B cell (primary cell): ENCODE data around the gene KCTD2. TPM values are rescaled to one million over a fixed set of nuclear protein-coding genes. Genes with fewer than 3 reads are reported as not detected.

Experiments used
- ATAC-seq: fragments of 200-7000 bp; cut with Tn5 transposase; one replicate; pipeline ENCODE4 v1.10.0; 2021; ENCODE audit warnings: low read depth, mild to moderate bottlenecking, moderate number of reproducible peaks, moderate library complexity
- CTCF ChIA-PET: fragments of 350-600 bp; sonication (Branson Sonifier 250); formaldehyde crosslinking; loops from one replicate; lab custom pipeline; 2021; ENCODE audit warnings: antibody characterized with exemption, inconsistent platforms; lab: Charles Lee
- POLR2A ChIA-PET: fragments of 350-600 bp; sonication (Branson Sonifier 250); formaldehyde crosslinking; loops from one replicate; lab custom pipeline; 2021; ENCODE audit warnings: antibody characterized with exemption; lab: Charles Lee
- DNase-seq: peaks from one replicate; pipeline ENCODE4 v3.0.0; 2013
- H2AFZ ChIP-seq: 2 replicates; pipeline ENCODE4 v1.6.1; 2012; ENCODE audit warnings: mild to moderate bottlenecking, low read depth, low read length; ENCODE audit not compliant: insufficient read depth, poor library complexity, severe bottlenecking
- H3K27ac ChIP-seq, 2 donors: 1 replicate in 1 of 2; 2 replicates in 1 of 2; pipeline ENCODE4 v1.5.1; 2012 to 2013; ENCODE audit warnings: low read length in 2 of 2, mild to moderate bottlenecking in 2 of 2, moderate library complexity in 1 of 2
- H3K27me3 ChIP-seq, 4 experiments: fragments of 200-600 bp in 1 of 4; sonication (generic) in 1 of 4; replicated peaks in 1 of 4; 1 replicate in 2 of 4; 2 replicates in 2 of 4; pipeline versions ENCODE4 v1.6.1 to v1.7.0; 2013 to 2016; ENCODE audit warnings: low read length in 3 of 4, mild to moderate bottlenecking in 2 of 4, mixed read lengths in 1 of 4, moderate library complexity in 1 of 4; ENCODE audit not compliant: insufficient read depth in 4 of 4, control insufficient read depth in 3 of 4; ENCODE audit errors: control extremely low read depth in 1 of 4
- H3K36me3 ChIP-seq, 2 experiments: replicated peaks in 1 of 2; 1 replicate in 1 of 2; 2 replicates in 1 of 2; pipeline versions ENCODE4 v1.6.1 to v1.7.1; 2013; ENCODE audit warnings: low read length in 1 of 2; ENCODE audit not compliant: insufficient read depth in 2 of 2, control insufficient read depth in 1 of 2; ENCODE audit errors: control extremely low read depth in 1 of 2, extremely low read depth in 1 of 2
- H3K4me1 ChIP-seq, 2 donors: fragments of 200-600 bp in 1 of 2; sonication (generic) in 1 of 2; 1 replicate in 1 of 2; 2 replicates in 1 of 2; pipeline versions ENCODE4 v1.5.1 to v1.6.1; 2013 to 2017; ENCODE audit warnings: low read length in 2 of 2; ENCODE audit not compliant: control insufficient read depth in 2 of 2, insufficient read depth in 2 of 2
- H3K4me2 ChIP-seq: replicated peaks from 2 replicates; pipeline ENCODE3; 2012; ENCODE audit warnings: mild to moderate bottlenecking, low read depth, low read length; ENCODE audit not compliant: poor library complexity, severe bottlenecking
- H3K4me3 ChIP-seq, 5 experiments: fragments of 200-600 bp in 1 of 5; sonication (generic) in 1 of 5; 1 replicate in 3 of 5; 2 replicates in 2 of 5; pipeline versions ENCODE4 v1.5.1 to v1.7.0; 2011 to 2016; ENCODE audit warnings: low read length in 4 of 5, mild to moderate bottlenecking in 4 of 5, low read depth in 2 of 5, control low read depth in 1 of 5, moderate library complexity in 1 of 5; ENCODE audit not compliant: insufficient read depth in 1 of 5; ENCODE audit errors: control extremely low read depth in 1 of 5, extremely low read depth in 1 of 5
- H3K79me2 ChIP-seq: fragments of 200-600 bp; sonication (generic); one replicate; pipeline ENCODE4 v1.6.0; 2016; ENCODE audit warnings: low read length; ENCODE audit not compliant: control insufficient read depth, insufficient read depth
- H3K9ac ChIP-seq: fragments of 200-600 bp; sonication (generic); 2 replicates; pipeline ENCODE4 v1.6.1; 2017; ENCODE audit warnings: mild to moderate bottlenecking, low read length, moderate library complexity
- H3K9me3 ChIP-seq, 3 donors: one replicate each; pipeline versions ENCODE4 v1.6.1 to v1.7.1; 2013; ENCODE audit warnings: low read length in 2 of 3; ENCODE audit not compliant: control insufficient read depth in 2 of 3, insufficient read depth in 1 of 3; ENCODE audit errors: control extremely low read depth in 1 of 3
- H4K20me1 ChIP-seq: 2 replicates; pipeline ENCODE4 v1.6.0; 2012; ENCODE audit warnings: mild to moderate bottlenecking, low read length; ENCODE audit not compliant: insufficient read depth, control insufficient read depth, poor library complexity, severe bottlenecking
- H3K27ac Mint-ChIP-seq: one replicate; pipeline ENCODE4 v1.8.0; 2021; ENCODE audit warnings: mixed read lengths
- H3K27me3 Mint-ChIP-seq: one replicate; pipeline ENCODE4 v1.8.0; 2021; ENCODE audit warnings: mixed read lengths
- H3K4me1 Mint-ChIP-seq: one replicate; pipeline ENCODE4 v1.8.0; 2021; ENCODE audit warnings: mixed read lengths
- H3K4me3 Mint-ChIP-seq: one replicate; pipeline ENCODE4 v1.8.0; 2021; ENCODE audit warnings: mixed read lengths
- H3K9me3 Mint-ChIP-seq: one replicate; pipeline ENCODE4 v1.8.0; 2022; ENCODE audit warnings: mixed read lengths; ENCODE audit not compliant: insufficient read depth
- EZH2 ChIP-seq: IDR thresholded peaks from 2 replicates; pipeline ENCODE4 v1.6.1; 2012; ENCODE audit warnings: borderline replicate concordance, low read depth, mild to moderate bottlenecking, moderate library complexity, low read length; ENCODE audit not compliant: insufficient read depth, poor library complexity, severe bottlenecking
- WGBS: methylation state at CpG from one replicate; pipeline ENCODE4 v1.1.5; 2013; ENCODE audit warnings: missing lambda C conversion rate; ENCODE audit not compliant: insufficient coverage; 5-methylcytosine and 5-hydroxymethylcytosine counted together
- intact Hi-C: fragments of 100-400 bp; cut with micrococcal nuclease; formaldehyde crosslinking; loops from one replicate; pipeline ENCODE4 v1.10.0; 2022
- polyA plus RNA-seq: library from polyadenylated mRNA; depleted of rRNA; stranded (reverse); fragments of >200 nt; gene quantifications from 2 replicates; pipeline ENCODE4 v1.2.3, GENCODE V29; 2012
- total RNA-seq, 2 donors: library from RNA; stranded (reverse); fragments of 120-200 nt in 1 of 2; gene quantifications; 1 replicate in 1 of 2; 2 replicates in 1 of 2; pipeline versions ENCODE4 v1.2.3 to v1.2.4, GENCODE V29; 2013 to 2022
- TF ChIP-seq, protein P1 (sequence below): fragments of 200-600 bp; IDR thresholded peaks from one replicate; pipeline ENCODE4 v1.8.0; 2022; ENCODE audit warnings: antibody characterized with exemption, mild to moderate bottlenecking

The KCTD2 gene
- total and polyA plus RNA-seq, 2 donors (not counting 1 experiment from before 2014, with no cell fraction given), result 15.7 to 23.2 TPM

DNA sequence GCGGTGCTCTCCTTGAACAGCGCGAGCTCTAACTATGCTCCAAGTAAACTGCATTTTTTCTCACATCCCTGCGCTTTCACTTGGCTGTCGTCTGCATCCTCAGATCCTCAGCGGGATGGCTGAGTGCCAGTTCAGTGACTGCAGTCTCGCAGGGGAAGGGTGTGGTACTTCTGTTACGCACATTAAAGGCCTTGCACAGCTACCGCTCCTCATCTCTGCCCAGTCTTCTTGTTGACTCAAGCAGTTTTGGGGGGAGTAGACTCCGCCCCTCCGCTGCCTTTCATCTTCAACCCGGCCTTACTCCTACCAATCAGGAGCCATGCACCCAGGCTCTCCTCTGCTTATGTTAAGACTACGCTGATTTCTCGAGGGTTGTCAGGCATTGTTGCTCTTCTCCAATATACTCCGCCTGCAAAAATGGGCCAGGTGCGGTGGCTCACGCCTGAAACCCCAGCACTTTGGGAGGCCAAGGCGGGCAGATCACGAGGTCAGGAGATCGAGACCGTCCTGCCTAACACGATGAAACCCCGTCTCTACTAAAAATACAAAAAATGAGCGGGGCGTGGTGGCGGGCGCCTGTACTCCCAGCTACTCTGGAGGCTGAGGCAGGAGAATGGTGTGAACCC is 10.3 kb upstream of the KCTD2 start:
- H2AFZ ChIP-seq, result no peak overlapping the region
- WGBS, result 68% methylated on average over 24 of the region's 27 CpGs
- Mint-ChIP-seq H3K27me3 (no peaks in the 10 kb centered on the region), H3K9me3 (no peaks in the 10 kb centered on the region), H3K4me3 (peak overlapping the region; percentile 57), H3K4me1 (peaks cover 34% of the 10 kb centered on the region), H3K27ac (peak overlapping the region; percentile 22)
- H3K9ac ChIP-seq, result no peak overlapping the region
- H3K27ac ChIP-seq, result no peak overlapping the region
- H3K4me2 ChIP-seq, result no peak overlapping the region
- TF ChIP-seq, protein P1, sequence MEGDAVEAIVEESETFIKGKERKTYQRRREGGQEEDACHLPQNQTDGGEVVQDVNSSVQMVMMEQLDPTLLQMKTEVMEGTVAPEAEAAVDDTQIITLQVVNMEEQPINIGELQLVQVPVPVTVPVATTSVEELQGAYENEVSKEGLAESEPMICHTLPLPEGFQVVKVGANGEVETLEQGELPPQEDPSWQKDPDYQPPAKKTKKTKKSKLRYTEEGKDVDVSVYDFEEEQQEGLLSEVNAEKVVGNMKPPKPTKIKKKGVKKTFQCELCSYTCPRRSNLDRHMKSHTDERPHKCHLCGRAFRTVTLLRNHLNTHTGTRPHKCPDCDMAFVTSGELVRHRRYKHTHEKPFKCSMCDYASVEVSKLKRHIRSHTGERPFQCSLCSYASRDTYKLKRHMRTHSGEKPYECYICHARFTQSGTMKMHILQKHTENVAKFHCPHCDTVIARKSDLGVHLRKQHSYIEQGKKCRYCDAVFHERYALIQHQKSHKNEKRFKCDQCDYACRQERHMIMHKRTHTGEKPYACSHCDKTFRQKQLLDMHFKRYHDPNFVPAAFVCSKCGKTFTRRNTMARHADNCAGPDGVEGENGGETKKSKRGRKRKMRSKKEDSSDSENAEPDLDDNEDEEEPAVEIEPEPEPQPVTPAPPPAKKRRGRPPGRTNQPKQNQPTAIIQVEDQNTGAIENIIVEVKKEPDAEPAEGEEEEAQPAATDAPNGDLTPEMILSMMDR, result no peak
- no peak for TF ChIP-seq EZH2
- peaks cover 6 to 21% of the 10 kb centered on the region in 2 experiments for H3K36me3 ChIP-seq
- peaks cover 10% of the 10 kb centered on the region for H3K79me2 ChIP-seq
- H3K27me3 ChIP-seq, result no peaks in the 10 kb centered on the region
- no peak for DNase-seq
- POLR2A ChIA-PET, result no interaction called here
- no peak for ATAC-seq
- intact Hi-C loops, result no loop called here
- CTCF ChIA-PET, result interaction anchor here (1.3 kb wide), 1 partner anchor 11 kb away, joined by 4 read pairs; no protein-coding TSS in a partner anchor
- H4K20me1 ChIP-seq, result peaks cover 4% of the 10 kb centered on the region
- peaks cover 15 to 34% of the 10 kb centered on the region in 2 donors for H3K4me1 ChIP-seq
- no peak overlapping the region for H3K4me3 ChIP-seq
- H3K9me3 ChIP-seq, result no peaks in the 10 kb centered on the region

DNA sequence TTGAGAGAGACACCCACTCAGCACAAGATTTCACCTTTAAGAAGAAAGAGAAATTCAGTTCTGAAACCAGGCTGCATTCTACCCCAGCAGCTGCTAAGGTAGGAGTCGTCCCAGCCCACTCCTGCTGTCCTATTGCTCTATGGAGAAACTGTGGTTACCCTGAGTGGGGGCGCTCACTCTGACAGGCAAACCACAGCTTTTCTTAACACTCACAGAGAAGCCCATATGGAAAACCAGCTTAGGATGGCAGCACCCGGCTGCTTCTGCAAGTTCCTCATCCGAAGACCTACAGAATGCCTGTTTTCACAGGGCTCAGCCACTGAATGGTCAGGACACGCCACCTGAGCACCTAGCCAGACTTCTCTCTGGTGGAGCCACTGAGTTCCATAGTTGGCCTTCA is 7.8 kb upstream of the KCTD2 start:
- Histone ChIP-seq H3K79me2 (peaks cover 12% of the 10 kb centered on the region), H3K4me2 (no peak overlapping the region), H3K9me3 (no peaks in the 10 kb centered on the region), H3K9ac (no peak overlapping the region), H3K36me3 (peaks cover 6 to 21% of the 10 kb centered on the region in 2 experiments), H3K27ac (no peak overlapping the region), H3K4me3 (no peak overlapping the region), H4K20me1 (peaks cover 4% of the 10 kb centered on the region), H3K27me3 (no peaks in the 10 kb centered on the region), H3K4me1 (peaks cover 4 to 12% of the 10 kb centered on the region in 2 donors), H2AFZ (no peak overlapping the region)
- ATAC-seq (no peak), DNase-seq (no peak)
- POLR2A ChIA-PET, result no interaction called here
- no peaks in the 10 kb centered on the region for H3K9me3 Mint-ChIP-seq
- no peak overlapping the region for H3K4me3 Mint-ChIP-seq
- peaks cover 14% of the 10 kb centered on the region for H3K4me1 Mint-ChIP-seq
- TF ChIP-seq EZH2, result no peak
- TF ChIP-seq, protein P1, result no peak
- WGBS, result 84% methylated on average over 5 of the region's 5 CpGs
- no peaks in the 10 kb centered on the region for H3K27me3 Mint-ChIP-seq
- CTCF ChIA-PET, result interaction anchor here (2.0 kb wide), 1 partner anchor 80 kb away, joined by 4 read pairs; no protein-coding TSS in a partner anchor
- intact Hi-C loops, result no loop called here
- no peak overlapping the region for H3K27ac Mint-ChIP-seq
